K562 (cell line): ENCODE results near the gene KDM2A. TPM values are rescaled to one million over a fixed set of nuclear protein-coding genes. Genes with fewer than 3 reads are reported as not detected.

Source experiments
- CCNT2 ChIP-seq: IDR thresholded peaks from 2 replicates; pipeline ENCODE4 v1.6.1; 2011; ENCODE audit warnings: borderline replicate concordance, low read depth, mild to moderate bottlenecking, moderate library complexity, mixed read lengths, low read length; ENCODE audit not compliant: insufficient read length; ENCODE audit errors: extremely low read depth
- E4F1 ChIP-seq: fragments of 250-450 bp; sonication (Bioruptor Pico); IDR thresholded peaks from 2 replicates; pipeline ENCODE4 v1.5.0; 2021; ENCODE audit warnings: mild to moderate bottlenecking, borderline replicate concordance
- FOXK2 ChIP-seq, 2 experiments: fragments of 450-650 bp; IDR thresholded peaks in 1 of 2; conservative IDR thresholded peaks in 1 of 2; 2 replicates each; pipeline ENCODE4 v1.6.1; 2016; ENCODE audit warnings: low read depth in 2 of 2, mild to moderate bottlenecking in 1 of 2
- MTA3 ChIP-seq: fragments of 450-650 bp; formaldehyde crosslinking; IDR thresholded peaks from 2 replicates; pipeline ENCODE4 v1.6.1; 2017; ENCODE audit warnings: mild to moderate bottlenecking, borderline replicate concordance
- MXI1 ChIP-seq: IDR thresholded peaks from 2 replicates; pipeline ENCODE4 v1.6.1; 2011; ENCODE audit warnings: low read depth, mild to moderate bottlenecking, improper control_type of control experiment, low read length
- PHB ChIP-seq: fragments of 250-450 bp; sonication (Bioruptor Pico); IDR thresholded peaks from 2 replicates; pipeline ENCODE4 v1.5.0; 2021
- POLR2AphosphoS5 ChIP-seq: IDR thresholded peaks from 2 replicates; pipeline ENCODE4 v1.6.1; 2011; ENCODE audit warnings: mild to moderate bottlenecking, low read depth, low read length, moderate library complexity; ENCODE audit not compliant: control insufficient read depth, insufficient read depth
- PTTG1 ChIP-seq: fragments of 450-650 bp; IDR thresholded peaks from 2 replicates; pipeline ENCODE4 v1.6.1; 2016; ENCODE audit warnings: low read depth, mild to moderate bottlenecking, missing genetic modification characterization, missing compliant biosample characterization
- RAD21 ChIP-seq, 2 experiments: fragments of 250-450 bp in 1 of 2; fragments of 450-650 bp in 1 of 2; sonication (Bioruptor Pico) in 1 of 2; formaldehyde crosslinking in 1 of 2; IDR thresholded peaks in 1 of 2; conservative IDR thresholded peaks in 1 of 2; 2 replicates each; pipeline versions ENCODE4 v1.4.0 to v1.8.0; 2020 to 2022; ENCODE audit warnings: mild to moderate bottlenecking in 2 of 2, moderate library complexity in 1 of 2
- RCOR1 ChIP-seq, 2 experiments: IDR thresholded peaks; 2 replicates each; pipeline ENCODE4 v1.6.1; 2012; ENCODE audit warnings: low read depth in 2 of 2, low read length in 2 of 2, borderline replicate concordance in 1 of 2, improper control_type of control experiment in 1 of 2
- STAG1 ChIP-seq: sonication (generic); formaldehyde crosslinking; IDR thresholded peaks from 2 replicates; pipeline ENCODE4 v1.5.0; 2020; ENCODE audit warnings: missing genetic modification reagents, borderline replicate concordance
- TCF3 ChIP-seq: sonication (generic); formaldehyde crosslinking; IDR thresholded peaks from 2 replicates; pipeline ENCODE4 v1.4.0; 2020; ENCODE audit warnings: mild to moderate bottlenecking, missing genetic modification reagents
- TEAD1 ChIP-seq, 2 experiments: fragments of 450-650 bp in 1 of 2; sonication (generic) in 1 of 2; formaldehyde crosslinking; IDR thresholded peaks; 2 replicates each; pipeline versions ENCODE4 v1.4.0 to v1.8.0; 2020 to 2022; ENCODE audit warnings: mild to moderate bottlenecking in 2 of 2, missing genetic modification reagents in 1 of 2
- ZNF239 ChIP-seq: fragments of 250-450 bp; sonication (Bioruptor Pico); IDR thresholded peaks from 2 replicates; pipeline ENCODE4 v1.4.0; 2020; ENCODE audit warnings: mild to moderate bottlenecking
- ZNF589 ChIP-seq: fragments of 200-800 bp; sonication (Bioruptor generic); IDR thresholded peaks from 2 replicates; pipeline ENCODE4 v1.6.1; 2016; ENCODE audit warnings: low read depth, missing genetic modification characterization, missing compliant biosample characterization
- polyA plus RNA-seq, 8 experiments: library from polyadenylated mRNA; depleted of rRNA in 4 of 8; stranded (reverse) in 5 of 8; unstranded in 3 of 8; fragments of >200 nt; fragmentation: Nextera tagmentation in 2 of 8; fragmentation: Illumina TruSeq in 1 of 8; extraction: Ambion mirVana in 2 of 8; extraction: Trizol in 1 of 8; gene quantifications; 2 replicates each; pipeline versions ENCODE4 v1.2.1 to v1.2.3, GENCODE V29; 2011 to 2014; ENCODE audit warnings: inconsistent platforms in 1 of 8, missing spikeins in 1 of 8
- total RNA-seq, 7 experiments: library from RNA; depleted of rRNA in 6 of 7; stranded (reverse); fragments of >200 nt in 6 of 7; fragmentation: Illumina TruSeq in 2 of 7; extraction: Trizol in 2 of 7; gene quantifications; 2 replicates each; pipeline versions ENCODE4 v1.2.1 to v1.2.3, GENCODE V29; 2011 to 2021; ENCODE audit warnings: low replicate concordance in 1 of 7
- TF ChIP-seq, protein P1 (sequence below): fragments of 250-450 bp; sonication (Bioruptor Pico); IDR thresholded peaks from 2 replicates; pipeline ENCODE4 v1.4.0; 2020
- TF ChIP-seq, protein P2 (sequence below): fragments of 250-450 bp; sonication (Bioruptor Pico); IDR thresholded peaks from 2 replicates; pipeline ENCODE4 v1.4.0; 2020; ENCODE audit warnings: mild to moderate bottlenecking
- TF ChIP-seq, protein P3 (sequence below): sonication (generic); formaldehyde crosslinking; IDR thresholded peaks from 2 replicates; pipeline ENCODE4 v1.8.0; 2022; ENCODE audit warnings: missing genetic modification reagents, mild to moderate bottlenecking, borderline replicate concordance

Gene KDM2A
- total and polyA plus RNA-seq, 9 of the 15 experiments (the other 6 are each of a cell fraction or from before 2014, with no cell fraction given): 5.0 to 39.3 (median 21.3) TPM

GRCh38 chr11:67277231-67277961, 158.3 kb downstream of the KDM2A start (continued):
- TF ChIP-seq, protein P1, sequence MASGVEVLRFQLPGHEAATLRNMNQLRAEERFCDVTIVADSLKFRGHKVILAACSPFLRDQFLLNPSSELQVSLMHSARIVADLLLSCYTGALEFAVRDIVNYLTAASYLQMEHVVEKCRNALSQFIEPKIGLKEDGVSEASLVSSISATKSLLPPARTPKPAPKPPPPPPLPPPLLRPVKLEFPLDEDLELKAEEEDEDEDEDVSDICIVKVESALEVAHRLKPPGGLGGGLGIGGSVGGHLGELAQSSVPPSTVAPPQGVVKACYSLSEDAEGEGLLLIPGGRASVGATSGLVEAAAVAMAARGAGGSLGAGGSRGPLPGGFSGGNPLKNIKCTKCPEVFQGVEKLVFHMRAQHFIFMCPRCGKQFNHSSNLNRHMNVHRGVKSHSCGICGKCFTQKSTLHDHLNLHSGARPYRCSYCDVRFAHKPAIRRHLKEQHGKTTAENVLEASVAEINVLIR (CRISPR knock-in tag): peak; percentile 55
- peak in 1 of 2 experiments; percentile 5; a peak in 1 of 4 replicates for TF ChIP-seq RAD21 (CRISPR knock-in tag; conservative IDR thresholded peaks at IDR 0.05 in 1 of 2, IDR thresholded peaks at IDR 0.05 in 1 of 2)
- TF ChIP-seq CCNT2: peak; percentile 49
- 0 out of 2 replicates have a peak, but pooled peaks have one; percentile 2 for TF ChIP-seq TCF3
- TF ChIP-seq, protein P2, sequence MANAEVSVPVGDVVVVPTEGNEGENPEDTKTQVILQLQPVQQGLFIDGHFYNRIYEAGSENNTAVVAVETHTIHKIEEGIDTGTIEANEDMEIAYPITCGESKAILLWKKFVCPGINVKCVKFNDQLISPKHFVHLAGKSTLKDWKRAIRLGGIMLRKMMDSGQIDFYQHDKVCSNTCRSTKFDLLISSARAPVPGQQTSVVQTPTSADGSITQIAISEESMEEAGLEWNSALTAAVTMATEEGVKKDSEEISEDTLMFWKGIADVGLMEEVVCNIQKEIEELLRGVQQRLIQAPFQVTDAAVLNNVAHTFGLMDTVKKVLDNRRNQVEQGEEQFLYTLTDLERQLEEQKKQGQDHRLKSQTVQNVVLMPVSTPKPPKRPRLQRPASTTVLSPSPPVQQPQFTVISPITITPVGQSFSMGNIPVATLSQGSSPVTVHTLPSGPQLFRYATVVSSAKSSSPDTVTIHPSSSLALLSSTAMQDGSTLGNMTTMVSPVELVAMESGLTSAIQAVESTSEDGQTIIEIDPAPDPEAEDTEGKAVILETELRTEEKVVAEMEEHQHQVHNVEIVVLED (CRISPR knock-in tag): 0 out of 2 replicates have a peak, but pooled peaks have one; percentile 36
- peak; percentile 31; the same call in 1 of the 2 replicates for TF ChIP-seq MXI1
- TF ChIP-seq PTTG1 (tag): peak; percentile 71; the same call in 1 of the 2 replicates
- TF ChIP-seq ZNF589: peak; percentile 93
- peak; percentile 79 for TF ChIP-seq E4F1 (CRISPR knock-in tag)
- peak; percentile 76 to 77; a peak in 2 of 4 replicates for TF ChIP-seq TEAD1 (CRISPR knock-in tag; IDR thresholded peaks at IDR 0.05)
- 0 out of 2 replicates have a peak, but pooled peaks have one; percentile 28 for TF ChIP-seq MTA3
- TF ChIP-seq PHB (CRISPR knock-in tag): peak; percentile 87; the same call in 1 of the 2 replicates
- peak; percentile 56; the same call in 1 of the 2 replicates for TF ChIP-seq POLR2AphosphoS5
- peak; percentile 47 for TF ChIP-seq ZNF239 (CRISPR knock-in tag)
- TF ChIP-seq RCOR1 (IDR thresholded peaks at IDR 0.05; ENCODE audit: borderline replicate concordance in 1 of 2, low read depth in 2 of 2, low read length in 2 of 2): peak in 1 of 2 experiments; percentile 54; a peak in 1 of 4 replicates
- TF ChIP-seq, protein P3, sequence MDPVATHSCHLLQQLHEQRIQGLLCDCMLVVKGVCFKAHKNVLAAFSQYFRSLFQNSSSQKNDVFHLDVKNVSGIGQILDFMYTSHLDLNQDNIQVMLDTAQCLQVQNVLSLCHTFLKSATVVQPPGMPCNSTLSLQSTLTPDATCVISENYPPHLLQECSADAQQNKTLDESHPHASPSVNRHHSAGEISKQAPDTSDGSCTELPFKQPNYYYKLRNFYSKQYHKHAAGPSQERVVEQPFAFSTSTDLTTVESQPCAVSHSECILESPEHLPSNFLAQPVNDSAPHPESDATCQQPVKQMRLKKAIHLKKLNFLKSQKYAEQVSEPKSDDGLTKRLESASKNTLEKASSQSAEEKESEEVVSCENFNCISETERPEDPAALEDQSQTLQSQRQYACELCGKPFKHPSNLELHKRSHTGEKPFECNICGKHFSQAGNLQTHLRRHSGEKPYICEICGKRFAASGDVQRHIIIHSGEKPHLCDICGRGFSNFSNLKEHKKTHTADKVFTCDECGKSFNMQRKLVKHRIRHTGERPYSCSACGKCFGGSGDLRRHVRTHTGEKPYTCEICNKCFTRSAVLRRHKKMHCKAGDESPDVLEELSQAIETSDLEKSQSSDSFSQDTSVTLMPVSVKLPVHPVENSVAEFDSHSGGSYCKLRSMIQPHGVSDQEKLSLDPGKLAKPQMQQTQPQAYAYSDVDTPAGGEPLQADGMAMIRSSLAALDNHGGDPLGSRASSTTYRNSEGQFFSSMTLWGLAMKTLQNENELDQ (CRISPR knock-in tag): no peak
- TF ChIP-seq FOXK2 (conservative IDR thresholded peaks at IDR 0.05 in 1 of 2, IDR thresholded peaks at IDR 0.05 in 1 of 2; ENCODE audit: low read depth in 2 of 2): peak; percentile 34 to 47; a peak in 2 of 4 replicates
- no peak for TF ChIP-seq STAG1 (CRISPR knock-in tag)
